ENCODE data around the gene TRABD2B.

The TRABD2B gene

DNA sequence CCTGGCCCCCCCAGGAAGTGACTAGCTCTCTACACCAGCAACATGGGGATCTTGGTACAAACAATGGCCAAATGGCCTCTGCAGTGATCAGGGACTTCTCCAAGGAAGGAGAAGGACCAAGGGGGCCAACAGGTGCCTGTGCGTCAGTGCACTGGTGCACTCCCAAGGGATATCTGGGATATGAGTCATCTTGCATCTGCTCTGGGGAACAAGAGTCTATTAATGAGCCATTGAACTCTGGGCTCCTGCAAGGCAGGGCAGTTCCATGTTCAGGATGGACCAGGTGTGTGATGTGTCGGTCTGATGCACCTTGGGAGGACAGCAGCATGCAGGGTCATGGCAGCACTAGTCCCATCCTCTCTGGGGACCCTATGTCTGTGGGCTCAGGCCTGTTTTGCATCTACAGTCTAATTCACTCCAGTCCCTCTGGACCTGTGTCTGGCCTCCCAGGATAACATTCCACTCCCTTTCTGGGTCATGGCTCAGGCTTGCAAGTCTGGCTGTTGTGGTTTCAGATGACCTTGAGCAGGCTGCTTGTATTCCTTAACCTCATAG lies 125.3 kb downstream of the TRABD2B start:
- no peak for DNase-seq

DNA sequence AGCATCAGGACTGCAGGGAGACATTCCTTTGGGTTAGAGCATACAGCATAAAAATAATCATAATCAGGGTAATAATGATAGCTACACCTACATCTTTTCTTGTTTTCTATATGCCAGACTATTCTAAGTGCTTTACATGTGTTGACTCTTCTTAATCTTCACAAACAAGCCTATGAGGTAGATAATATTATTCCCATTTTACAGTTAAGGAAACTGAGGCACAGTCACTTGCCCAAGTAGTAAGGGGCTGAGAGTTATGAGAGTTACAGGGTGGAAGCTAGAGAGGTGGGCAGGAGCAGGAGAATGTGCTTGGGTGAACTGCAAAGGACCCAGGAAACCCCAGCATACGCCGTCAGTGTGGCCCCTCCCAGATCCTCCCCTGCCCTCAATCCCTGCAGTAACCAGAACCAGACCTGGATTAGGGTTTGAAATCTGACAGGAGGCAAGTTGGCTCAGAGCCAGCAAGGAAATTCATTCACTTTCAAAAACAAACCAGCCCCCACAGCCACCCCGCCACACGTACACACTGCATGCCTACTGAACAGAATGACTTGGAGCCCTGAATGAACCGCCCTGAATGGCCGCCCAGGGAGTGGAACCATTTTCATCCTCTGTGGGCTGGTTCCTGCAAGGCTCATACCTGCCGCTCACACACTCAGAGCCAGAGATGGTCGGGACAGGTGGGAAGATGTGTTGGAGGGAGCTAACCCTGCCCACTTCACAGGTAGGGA lies 126.1 kb downstream of the TRABD2B start:
- DNase-seq = no peak

DNA sequence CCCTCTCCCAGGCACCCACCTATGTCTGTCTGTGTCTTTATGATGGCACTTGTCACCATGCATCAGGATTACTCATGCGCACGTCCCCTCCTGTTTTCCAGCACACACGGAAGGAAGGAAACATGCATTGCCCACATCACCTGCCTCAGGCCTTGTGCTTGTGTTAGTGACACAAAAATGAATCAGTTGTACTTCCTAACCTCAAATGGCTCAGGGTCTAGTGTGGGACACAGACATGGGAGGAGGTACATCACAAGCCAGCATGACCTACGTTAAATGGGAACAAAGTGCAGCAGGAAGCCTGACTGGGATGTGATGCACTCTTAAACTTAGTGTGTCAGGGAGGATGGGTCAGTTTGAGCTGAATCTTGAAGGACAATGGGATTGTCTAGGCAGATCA lies 126.7 kb downstream of the TRABD2B start:
- DNase-seq = no peak

DNA sequence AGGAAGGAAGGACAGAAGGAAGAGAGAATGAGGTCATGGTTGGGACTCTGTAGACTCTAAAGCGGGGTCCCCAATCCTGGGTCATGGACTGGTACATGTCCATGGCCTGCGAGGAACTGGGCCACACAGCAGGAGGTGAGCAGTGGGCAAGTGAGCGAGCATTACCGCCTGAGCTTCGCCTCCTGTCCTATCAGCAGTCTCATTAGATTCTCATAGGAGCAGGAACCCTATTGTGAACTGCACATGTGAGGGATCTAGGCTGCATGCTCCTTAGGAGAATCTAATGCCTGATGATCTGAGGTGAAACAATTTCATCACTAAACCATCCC lies 128.9 kb downstream of the TRABD2B start:
- DNase-seq = no peak

DNA sequence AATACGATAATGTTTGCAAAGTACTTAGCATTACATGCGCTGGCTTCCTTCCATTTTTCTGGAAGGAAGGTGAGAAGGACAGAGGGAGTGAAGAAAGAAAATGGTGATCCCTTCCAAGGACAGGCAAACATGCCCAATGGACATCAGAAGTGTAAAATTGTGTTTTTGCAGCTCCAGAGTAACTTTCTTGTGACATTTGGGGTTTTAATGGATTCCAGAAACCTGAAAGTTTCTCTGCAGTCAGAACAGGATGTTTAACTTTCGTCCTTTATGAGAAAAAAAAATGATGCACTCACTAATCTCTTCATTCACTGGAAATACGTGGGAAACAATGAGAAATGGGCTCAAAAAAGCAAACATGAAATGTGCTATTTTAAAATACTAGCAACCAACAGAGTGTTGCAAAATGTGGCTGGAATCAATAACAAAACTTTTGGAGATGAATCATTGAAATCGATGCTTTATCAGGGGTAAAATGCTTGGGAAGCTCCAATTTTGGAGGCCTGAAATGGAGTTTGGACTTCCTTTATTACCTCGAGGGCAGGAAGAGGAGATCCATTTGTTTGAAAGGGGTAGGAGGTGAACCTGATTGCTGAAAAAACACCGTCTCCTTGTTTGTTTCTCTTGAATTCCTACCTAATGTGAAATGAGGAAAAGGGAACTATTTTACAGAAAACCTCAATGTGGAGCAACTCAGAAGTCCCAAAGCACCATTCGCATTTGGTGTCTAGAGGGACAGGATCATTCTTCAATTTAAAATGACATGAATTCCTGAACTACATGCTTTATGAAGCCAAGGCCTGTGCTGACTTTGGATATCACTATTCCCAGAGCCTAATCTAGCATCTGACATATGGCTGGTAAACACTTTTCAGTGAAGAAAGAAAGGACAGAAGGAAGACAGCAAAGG lies 129.5 kb downstream of the TRABD2B start:
- DNase-seq = no peak

DNA sequence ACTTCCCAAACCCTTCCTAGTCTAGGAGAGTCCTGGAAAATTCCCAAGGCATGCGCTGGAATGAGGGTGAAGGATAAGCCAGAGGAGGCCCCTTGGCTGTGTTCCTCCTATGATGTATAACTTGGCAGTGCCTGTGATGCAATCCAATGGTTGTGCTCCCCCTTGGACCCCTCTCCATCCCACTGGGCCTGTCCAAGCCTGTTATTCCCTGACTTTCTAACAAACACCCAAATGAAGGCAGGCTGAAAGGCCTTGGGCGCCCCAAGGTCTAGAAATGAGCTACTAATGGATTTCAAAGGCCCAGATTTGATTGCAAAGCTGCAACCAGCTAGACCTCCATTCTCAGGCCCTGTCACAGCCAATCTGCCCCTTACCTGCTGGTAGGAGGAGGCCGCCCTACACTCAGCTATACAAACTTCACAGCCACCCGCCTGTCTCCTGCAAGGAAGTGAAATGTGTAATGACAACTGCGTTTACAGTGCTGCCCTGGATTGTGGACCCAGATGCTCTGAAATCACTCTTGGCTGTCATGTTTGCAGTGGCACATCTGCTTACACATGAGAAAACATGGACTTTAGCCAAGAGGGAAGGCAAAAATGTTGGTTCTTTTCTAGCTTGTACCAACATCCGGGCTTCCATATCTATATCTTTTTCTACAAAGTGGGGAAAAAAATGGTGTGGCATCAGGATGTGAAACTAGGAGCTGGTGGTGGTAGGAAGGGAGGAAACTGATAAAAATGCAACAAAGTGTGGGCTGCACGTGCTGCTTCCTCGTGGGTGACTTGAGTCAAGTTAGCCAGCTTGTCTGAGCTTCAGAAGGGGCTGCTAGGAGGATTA lies 130.4 kb downstream of the TRABD2B start:
- DNase-seq = no peak

DNA sequence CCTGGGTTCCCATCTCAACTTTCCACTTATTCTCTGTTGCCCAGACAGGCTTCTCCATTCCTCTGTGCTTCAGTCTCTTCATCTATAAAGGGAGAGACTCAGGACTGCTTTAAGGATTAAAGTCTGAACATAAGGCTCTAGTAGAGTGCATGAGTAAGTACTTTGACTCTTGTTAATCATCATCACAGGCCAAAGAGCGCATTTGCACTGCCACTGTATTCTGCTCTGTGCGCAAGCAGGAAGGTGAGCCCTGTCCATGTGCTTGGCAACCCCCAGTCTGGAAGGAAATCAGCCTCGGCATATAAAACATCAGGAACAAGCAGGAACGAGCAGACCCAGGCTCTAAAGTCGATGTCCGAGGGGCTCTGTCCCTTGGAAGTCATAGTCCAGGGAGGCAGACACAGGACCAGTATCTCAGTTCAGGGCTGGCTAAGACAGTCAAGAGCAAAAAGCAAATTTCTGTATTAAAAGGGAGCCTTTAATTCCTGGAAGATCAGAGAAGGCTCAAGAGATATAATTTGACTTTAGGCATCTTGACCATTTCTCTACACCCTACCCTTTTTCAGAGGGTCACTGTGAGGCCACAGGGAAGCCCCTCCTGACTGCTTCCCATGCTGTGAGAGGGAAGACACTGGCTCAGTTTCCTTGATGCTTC lies 131.2 kb downstream of the TRABD2B start:
- DNase-seq = no peak

DNA sequence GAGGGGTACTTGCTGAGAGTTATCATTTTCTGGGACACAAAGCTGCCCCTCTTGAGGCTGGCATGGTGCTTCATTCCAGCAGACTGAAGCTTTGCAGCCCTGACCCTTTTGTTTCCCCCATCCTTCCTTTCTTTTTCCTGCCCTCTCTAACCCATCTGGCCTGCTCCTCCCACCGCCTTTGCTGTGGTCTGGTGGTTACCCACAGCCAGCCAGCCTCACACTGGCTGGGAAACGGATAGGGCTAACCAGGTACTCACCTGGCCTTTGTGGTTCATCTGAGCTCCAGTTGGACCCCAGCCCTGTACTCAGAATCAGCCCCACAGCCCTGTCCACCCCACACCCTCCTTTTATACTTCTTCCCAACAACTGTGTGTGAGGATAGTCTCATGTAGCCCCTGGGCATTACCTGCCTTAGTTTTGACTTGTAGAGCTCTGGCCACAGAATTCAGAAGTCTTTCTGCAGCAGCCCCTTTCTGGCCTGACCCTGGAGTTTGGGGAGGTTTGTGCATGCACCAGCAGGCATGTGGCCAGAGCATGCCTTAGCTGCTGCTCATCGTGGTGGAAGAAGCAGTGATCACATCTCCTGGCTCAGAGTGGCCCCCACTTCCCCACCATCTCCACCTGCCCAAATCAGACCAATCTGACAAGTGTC lies 138.0 kb downstream of the TRABD2B start:
- no peak for DNase-seq

DNA sequence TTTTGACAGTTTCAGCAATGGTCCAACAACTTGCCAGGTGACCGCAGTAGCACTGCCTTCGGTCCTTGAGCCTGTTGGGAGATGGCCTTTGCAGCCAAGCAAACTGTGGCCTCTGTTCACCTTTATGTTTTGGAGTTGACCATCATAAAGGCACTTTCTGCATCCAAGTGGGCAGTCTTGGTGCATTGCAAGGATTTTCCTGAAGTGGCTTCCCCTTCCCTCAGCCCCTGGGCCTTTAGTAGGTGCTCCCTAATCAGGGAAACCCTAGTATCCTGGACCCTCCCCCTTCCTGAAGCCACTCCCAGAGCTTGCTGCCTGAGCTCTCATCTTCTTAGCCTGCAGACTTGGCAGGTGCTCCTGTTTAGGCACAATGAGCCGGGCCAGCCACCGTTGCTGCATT lies 140.2 kb downstream of the TRABD2B start:
- DNase-seq = no peak

DNA sequence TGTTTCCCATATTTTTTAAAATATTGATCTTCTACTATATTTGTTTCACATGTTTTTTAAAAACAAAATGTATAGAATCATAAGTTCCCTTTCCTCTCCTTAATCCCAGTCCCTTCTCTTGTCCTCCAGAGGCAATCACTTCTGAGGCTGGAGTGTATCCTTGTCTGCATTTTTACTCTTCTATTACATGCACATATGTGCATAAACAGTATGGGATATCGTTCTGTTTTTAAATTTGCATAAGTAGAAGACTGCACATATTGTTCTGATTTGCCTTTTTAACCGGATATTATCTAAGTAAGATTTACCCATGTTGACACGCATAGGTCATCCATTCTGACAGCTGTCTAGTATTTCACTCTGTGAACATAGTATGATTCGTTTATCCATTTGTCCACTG lies 142.0 kb downstream of the TRABD2B start:
- no peak for DNase-seq

DNA sequence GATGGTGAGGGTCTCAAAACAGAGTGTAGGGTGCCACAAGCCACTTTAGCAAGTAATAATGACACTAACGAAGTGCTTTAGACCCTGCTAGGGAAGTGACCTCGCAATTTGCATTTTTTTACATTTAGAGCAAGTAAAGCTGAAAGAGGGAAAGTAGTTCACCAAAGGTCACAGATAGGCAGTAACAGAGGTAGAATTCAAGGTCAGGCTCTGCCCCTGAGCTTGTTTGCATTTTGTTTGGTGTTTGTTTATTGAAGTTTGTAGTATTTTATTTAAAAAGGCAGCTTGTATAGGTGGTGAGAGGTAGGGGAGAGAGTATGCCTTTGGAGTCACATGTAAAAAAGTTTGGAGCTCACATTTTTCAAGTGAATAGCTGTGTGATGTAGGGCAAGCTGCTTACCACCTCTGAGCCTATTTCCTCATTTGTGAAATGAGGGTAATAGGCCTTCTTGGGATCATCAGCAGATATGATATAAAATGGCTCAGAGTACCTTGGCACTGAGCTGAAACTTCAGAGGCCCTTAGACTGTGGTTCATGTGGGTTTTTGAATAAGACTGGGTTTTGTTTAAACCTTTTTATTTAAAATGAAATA lies 142.5 kb downstream of the TRABD2B start:
- DNase-seq = no peak

DNA sequence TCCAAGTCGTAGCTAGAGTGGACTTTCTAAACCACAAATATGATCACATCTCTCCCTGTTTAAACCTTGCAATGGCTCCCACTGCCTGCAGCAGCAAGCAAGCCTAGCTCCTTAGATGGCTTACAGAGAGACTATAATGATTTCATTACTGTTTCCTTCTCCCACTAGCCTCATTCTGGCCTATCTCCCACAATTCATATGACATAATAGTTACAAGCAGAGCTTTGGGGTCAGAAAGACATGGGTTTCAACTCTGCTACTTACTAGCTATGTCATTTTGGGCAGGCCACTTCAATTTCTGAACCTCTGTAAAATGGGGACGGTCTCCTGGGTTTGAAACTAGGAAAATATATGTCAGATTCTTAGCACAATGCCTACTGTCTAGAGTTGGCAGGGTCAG lies 143.3 kb downstream of the TRABD2B start:
- no peak for DNase-seq

DNA sequence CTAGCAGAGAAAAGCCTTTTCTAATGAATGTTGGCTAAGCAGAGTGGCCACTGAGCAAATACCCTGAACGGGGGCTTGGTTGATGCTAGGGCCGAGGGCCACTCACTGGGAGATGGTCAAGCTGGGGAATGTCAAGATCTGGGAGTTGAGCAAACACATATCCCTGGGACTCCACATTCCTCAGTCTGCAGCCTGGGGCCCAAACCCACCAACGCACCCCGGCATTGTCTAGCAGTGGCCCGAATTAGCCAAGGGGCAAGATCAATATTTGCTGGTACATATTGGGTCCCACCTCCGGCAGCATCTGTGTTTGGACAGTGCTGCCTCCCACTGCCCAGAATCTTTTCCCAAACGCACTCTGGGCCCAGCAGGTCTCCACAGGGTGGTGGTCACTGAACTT lies 144.1 kb downstream of the TRABD2B start:
- DNase-seq = no peak

DNA sequence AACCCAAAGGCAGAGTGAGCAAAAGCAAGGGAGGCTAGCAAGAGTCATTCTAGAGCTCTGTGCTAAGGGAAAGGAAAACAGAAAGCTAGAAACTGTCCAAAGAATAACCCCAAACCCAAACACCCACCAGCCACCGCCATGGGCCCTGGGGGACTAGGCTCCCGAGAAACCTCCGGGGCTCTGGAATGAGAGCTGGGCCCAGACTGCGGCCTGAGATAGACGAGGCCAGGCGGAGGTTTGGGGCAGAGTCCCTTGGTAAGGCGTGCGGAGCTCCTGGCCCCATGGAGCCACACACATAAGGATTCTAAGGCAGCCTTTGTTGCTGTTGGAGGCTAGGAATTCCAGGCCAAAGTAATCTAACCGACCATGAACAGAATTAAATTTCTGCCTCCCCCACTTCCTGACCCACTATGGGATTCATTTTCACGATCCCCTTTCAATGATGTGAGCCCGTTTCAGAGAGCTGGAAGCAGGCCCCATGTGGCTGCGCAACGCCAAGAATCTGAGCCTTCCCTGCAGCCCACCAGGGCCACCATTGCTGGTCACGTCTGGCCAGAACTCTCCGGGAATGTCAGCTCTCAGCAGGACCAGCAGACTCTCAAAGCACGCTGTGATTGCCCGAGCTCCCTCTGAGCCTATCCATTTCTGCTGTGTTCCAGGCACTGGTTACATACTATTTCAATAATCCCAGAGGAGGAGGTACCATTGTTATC lies 145.0 kb downstream of the TRABD2B start:
- no peak for DNase-seq

DNA sequence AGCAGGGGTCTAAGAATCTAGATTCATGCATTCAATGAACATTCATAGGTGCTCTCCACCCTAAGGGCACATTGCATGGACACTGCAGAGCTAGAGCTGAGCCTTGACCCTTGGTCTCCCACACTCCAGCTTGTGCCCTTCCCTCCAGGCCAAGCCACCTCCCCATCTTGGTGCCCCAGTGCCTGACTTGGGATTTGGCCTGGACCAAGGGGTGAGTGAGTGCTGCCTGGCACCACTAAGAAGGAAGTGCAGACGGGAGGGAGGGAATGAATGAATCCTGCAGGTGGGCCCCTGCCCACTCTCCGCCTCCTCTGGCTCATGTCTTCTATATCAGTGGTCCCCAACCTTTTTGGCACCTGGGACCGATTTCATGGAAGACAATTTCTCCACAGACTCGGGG lies 146.7 kb downstream of the TRABD2B start:
- DNase-seq = no peak

DNA sequence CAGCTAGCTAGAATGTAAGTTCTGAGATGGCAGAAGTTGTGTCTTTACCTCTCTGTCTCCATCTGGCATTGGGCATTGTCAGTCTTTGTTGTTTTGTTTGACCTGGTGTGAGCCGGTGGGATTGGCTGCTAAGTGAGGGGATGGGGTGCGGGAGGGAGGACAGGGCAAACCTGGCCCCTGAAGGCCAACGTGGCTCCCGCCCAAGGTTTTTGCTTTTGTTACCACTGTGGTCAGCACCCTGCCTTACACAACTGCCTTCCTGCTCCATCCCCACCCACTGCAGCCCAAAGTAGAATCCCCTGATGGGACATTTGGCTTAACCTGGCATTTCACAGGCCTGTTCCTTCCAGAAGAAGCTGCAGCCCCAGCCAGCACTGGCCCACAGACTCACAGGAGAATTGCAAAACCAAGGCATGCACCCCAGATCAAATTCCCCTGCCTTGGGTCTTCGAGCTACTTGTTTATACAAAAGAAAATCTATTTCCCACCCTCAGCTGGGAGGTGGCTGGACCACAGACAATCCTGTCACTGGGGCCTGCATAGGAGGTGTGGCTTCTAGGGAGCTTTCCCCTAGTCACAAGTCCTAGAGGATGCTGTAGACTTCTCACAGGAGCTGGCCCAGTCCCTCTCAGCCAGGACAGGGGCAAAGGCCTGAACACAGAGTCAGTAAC lies 147.5 kb downstream of the TRABD2B start:
- DNase-seq = no peak

DNA sequence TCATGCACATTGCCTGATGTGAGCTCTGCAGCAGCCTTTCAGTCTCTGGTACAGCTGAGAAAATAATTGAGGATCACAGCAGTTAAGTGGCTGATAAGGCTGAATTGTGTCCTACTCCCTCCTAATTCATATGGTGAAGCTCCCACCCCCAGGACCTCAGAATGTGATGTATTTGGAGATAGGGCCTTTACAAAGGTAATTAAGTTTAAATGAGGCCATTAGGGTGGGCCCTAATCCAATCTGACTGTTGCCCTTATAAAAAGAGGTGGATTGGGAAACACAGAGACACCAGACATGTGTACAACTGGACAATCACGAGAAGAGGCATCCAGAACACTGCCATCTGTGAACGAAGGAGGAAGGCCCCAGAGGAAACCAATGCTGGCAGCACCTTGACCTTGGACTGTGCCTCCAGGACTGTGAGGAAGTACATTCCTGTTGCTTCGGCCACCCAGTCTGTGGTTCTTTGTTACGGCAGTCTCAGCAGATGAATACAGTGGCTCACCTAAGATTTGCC lies 148.1 kb downstream of the TRABD2B start:
- DNase-seq = no peak

DNA sequence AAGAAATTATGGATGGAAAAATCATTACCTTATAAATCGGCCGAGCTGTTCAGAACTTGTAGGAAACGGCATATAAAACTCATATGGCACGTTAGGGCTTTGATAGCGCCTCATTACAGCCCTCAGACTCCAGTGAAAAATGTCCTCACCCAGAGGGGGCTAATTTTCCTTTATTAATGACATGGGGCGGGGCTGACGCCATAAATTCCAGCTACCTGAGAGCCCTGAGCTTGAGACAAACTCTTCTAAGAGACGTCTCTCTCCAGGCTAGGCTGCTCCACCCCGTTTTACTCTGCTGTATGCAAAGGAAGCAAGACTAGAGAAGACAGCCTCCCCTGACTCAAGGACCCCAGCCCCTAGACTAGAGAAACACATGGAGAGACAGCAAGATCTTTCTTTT lies 149.4 kb downstream of the TRABD2B start:
- no peak for DNase-seq

DNA sequence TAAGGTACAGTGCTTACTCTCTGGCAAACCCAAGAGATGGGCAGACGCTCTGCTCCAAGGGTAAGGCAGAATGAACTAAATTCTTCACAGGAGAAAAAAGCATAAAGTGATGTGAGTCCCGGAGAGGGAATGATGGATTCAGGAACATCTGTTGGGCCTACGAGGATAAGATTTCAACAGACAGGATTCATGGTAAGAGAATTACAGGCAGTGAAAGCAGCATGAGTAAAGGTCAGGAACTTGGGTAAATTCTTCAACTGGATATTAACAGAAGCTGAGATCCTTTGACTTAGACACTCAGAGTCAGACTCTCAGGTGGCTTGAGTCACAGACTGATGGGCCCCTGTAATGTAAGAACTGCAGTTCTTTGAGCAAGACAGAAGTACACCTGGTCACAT lies 152.6 kb downstream of the TRABD2B start:
- no peak for DNase-seq

Measured in NCI-H1092 treated with DMSO at 0.1 percent for 48 hours (cell line).